GM21447 (cell line): ENCODE results near the gene MT1G.
"Not testable (repeated sequence)": the region's sequence is repeated elsewhere in the genome, so short reads cannot be mapped to it uniquely, and the experiment has no call there.

ENCODE experiments used
- ATAC-seq: cut with Tn5 transposase; IDR thresholded peaks from one replicate; pipeline ENCODE4 v1.9.1; 2021; ENCODE audit not compliant: unreplicated experiment

MT1G gene

GRCh38 chr16:56684926-56685590 lies 17.2 kb upstream of the MT1G start:
- no peak for ATAC-seq

- ATAC-seq: no peak
Observed at GRCh38 chr16:56684256-56684925, 16.5 kb upstream of the MT1G start.

- no peak for ATAC-seq
Observed at GRCh38 chr16:56683424-56684172, 15.7 kb upstream of the MT1G start.

- peak; percentile 3 for ATAC-seq
Observed at GRCh38 chr16:56682703-56683397, 15.0 kb upstream of the MT1G start.

- peak; percentile 94 for ATAC-seq
Observed at GRCh38 chr16:56681939-56682702, 14.3 kb upstream of the MT1G start, which contains the start of gene MT1X. MT1X (plus strand) TSS chr16:56682470; CDS start chr16:56682541, 71 bp downstream.

- ATAC-seq: no peak
Observed at GRCh38 chr16:56679818-56680217, 12.0 kb upstream of the MT1G start.

GRCh38 chr16:56679078-56679730 lies 11.3 kb upstream of the MT1G start:
- ATAC-seq: no peak

- ATAC-seq: no peak
Observed at GRCh38 chr16:56677474-56677873, 9.6 kb upstream of the MT1G start.

GRCh38 chr16:56675685-56676210 lies 7.9 kb upstream of the MT1G start:
- no peak for ATAC-seq

- not testable (repeated sequence) for ATAC-seq
Observed at GRCh38 chr16:56674570-56674969, 6.7 kb upstream of the MT1G start.

GRCh38 chr16:56673921-56674320 lies 6.1 kb upstream of the MT1G start:
- ATAC-seq: no peak

- ATAC-seq: no peak
Observed at GRCh38 chr16:56672761-56673536, 5.1 kb upstream of the MT1G start.

GRCh38 chr16:56672171-56672570 lies 4.3 kb upstream of the MT1G start:
- ATAC-seq: not testable (repeated sequence)

GRCh38 chr16:56671691-56672090 lies 3.8 kb upstream of the MT1G start:
- not testable (repeated sequence) for ATAC-seq

GRCh38 chr16:56670620-56670934 lies 2.7 kb upstream of the MT1G start:
- ATAC-seq: no peak

GRCh38 chr16:56669840-56670619 lies 2.2 kb upstream of the MT1G start:
- ATAC-seq: no peak

- ATAC-seq: no peak
Observed at GRCh38 chr16:56669005-56669839, 1.4 kb upstream of the MT1G start, which contains the start of gene MT1H. MT1H (plus strand) TSS chr16:56669814; CDS start chr16:56669885, 71 bp downstream.
